Measurements from ENCODE around the gene C12orf42. TPM values are rescaled to one million over a fixed set of nuclear protein-coding genes. Genes with fewer than 3 reads are reported as not detected.

C12orf42 gene
- total RNA-seq, 1 experiment from 2014 or later: not detected

DNA sequence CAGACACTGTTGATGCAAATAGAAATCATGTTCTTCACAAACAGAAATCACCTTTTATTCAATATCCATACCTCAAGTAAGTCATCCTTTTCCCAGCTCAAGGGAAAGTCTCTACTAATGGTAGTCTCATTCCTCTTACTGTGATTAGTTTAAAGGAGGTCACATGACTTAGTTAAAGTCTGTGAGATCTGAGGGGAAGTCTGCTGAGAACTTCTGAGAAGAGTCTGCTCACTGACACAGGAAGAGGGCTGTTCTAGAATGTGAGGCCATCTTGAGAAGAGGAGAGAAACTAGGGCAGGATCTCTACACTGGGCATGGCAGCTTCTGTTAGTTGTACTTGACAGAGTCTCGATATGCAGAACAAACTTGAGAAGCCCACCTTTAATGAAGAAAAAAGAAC lies 146.8 kb downstream of the C12orf42 start:
- intact Hi-C loops (cut with micrococcal nuclease): no loop called here
- POLR2A ChIA-PET (ENCODE audit: unreplicated experiment): interaction anchor here (0.7 kb wide), 1 partner anchor 381 kb away, joined by 4 read pairs; no protein-coding TSS in a partner anchor
- Histone ChIP-seq H3K4me1 (ENCODE audit: insufficient read depth, low read length) (no peaks in the 10 kb centered on the region), H3K4me2 (ENCODE audit: low read length) (no peak overlapping the region), H3K4me3 (ENCODE audit: low read length) (no peak overlapping the region), H3K27me3 (ENCODE audit: low read length) (peaks cover 23% of the 10 kb centered on the region), H3K9me3 (ENCODE audit: low read length) (no peaks in the 10 kb centered on the region), H3K36me3 (ENCODE audit: low read depth, low read length) (no peaks in the 10 kb centered on the region), H3K9ac (ENCODE audit: low read length) (no peak overlapping the region), H4K20me1 (ENCODE audit: low read length) (no peaks in the 10 kb centered on the region), H3K79me2 (ENCODE audit: low read length) (no peaks in the 10 kb centered on the region), H3F3A (ENCODE audit: low read length, unreplicated experiment) (no peaks in the 10 kb centered on the region), H3K9me2 (replicated peaks; ENCODE audit: low read length) (no peaks in the 10 kb centered on the region), H2AFZ (ENCODE audit: low read length) (no peak overlapping the region), H3K27ac (ENCODE audit: low read length) (no peak overlapping the region)
- TF ChIP-seq, protein P1, sequence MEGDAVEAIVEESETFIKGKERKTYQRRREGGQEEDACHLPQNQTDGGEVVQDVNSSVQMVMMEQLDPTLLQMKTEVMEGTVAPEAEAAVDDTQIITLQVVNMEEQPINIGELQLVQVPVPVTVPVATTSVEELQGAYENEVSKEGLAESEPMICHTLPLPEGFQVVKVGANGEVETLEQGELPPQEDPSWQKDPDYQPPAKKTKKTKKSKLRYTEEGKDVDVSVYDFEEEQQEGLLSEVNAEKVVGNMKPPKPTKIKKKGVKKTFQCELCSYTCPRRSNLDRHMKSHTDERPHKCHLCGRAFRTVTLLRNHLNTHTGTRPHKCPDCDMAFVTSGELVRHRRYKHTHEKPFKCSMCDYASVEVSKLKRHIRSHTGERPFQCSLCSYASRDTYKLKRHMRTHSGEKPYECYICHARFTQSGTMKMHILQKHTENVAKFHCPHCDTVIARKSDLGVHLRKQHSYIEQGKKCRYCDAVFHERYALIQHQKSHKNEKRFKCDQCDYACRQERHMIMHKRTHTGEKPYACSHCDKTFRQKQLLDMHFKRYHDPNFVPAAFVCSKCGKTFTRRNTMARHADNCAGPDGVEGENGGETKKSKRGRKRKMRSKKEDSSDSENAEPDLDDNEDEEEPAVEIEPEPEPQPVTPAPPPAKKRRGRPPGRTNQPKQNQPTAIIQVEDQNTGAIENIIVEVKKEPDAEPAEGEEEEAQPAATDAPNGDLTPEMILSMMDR (conservative IDR thresholded peaks at IDR 0.05; ENCODE audit: low read depth, low read length): no peak
- TF ChIP-seq EZH2 (IDR thresholded peaks at IDR 0.05; ENCODE audit: low read length, unreplicated experiment): no peak
- no peak for TF ChIP-seq EZH2phosphoT487 (IDR thresholded peaks at IDR 0.05; ENCODE audit: borderline replicate concordance, low read length)
- DNase-seq (no peak), ATAC-seq (no peak)
- CTCF ChIA-PET: no interaction called here
- no TSS peak for BruUV-seq (replicated peaks)

GRCh38 chr12:103336940-103337339 lies 158.8 kb downstream of the C12orf42 start:
- H3K79me2 ChIP-seq (ENCODE audit: low read length): no peaks in the 10 kb centered on the region
- ChIA-PET CTCF (no interaction called here), POLR2A (ENCODE audit: unreplicated experiment) (no interaction called here)
- H2AFZ ChIP-seq (ENCODE audit: low read length): no peak overlapping the region
- H3K4me1 ChIP-seq (ENCODE audit: insufficient read depth, low read length): no peaks in the 10 kb centered on the region
- no peaks in the 10 kb centered on the region for H3K9me2 ChIP-seq (replicated peaks; ENCODE audit: low read length)
- intact Hi-C loops (cut with micrococcal nuclease): no loop called here
- no peak overlapping the region for H3K9ac ChIP-seq (ENCODE audit: low read length)
- no peak for DNase-seq
- no peaks in the 10 kb centered on the region for H4K20me1 ChIP-seq (ENCODE audit: low read length)
- no peak overlapping the region for H3K4me2 ChIP-seq (ENCODE audit: low read length)
- no peaks in the 10 kb centered on the region for H3F3A ChIP-seq (ENCODE audit: low read length, unreplicated experiment)
- H3K27ac ChIP-seq (ENCODE audit: low read length): no peak overlapping the region
- H3K9me3 ChIP-seq (ENCODE audit: low read length): no peaks in the 10 kb centered on the region
- H3K4me3 ChIP-seq (ENCODE audit: low read length): no peak overlapping the region
- peaks cover 32% of the 10 kb centered on the region for H3K27me3 ChIP-seq (ENCODE audit: low read length)
- no peak for ATAC-seq
- H3K36me3 ChIP-seq (ENCODE audit: low read depth, low read length): no peaks in the 10 kb centered on the region
- TF ChIP-seq, protein P1 (conservative IDR thresholded peaks at IDR 0.05; ENCODE audit: low read depth, low read length): no peak
- no peak for TF ChIP-seq EZH2 (IDR thresholded peaks at IDR 0.05; ENCODE audit: low read length, unreplicated experiment)
- BruUV-seq (replicated peaks): no TSS peak

DNA sequence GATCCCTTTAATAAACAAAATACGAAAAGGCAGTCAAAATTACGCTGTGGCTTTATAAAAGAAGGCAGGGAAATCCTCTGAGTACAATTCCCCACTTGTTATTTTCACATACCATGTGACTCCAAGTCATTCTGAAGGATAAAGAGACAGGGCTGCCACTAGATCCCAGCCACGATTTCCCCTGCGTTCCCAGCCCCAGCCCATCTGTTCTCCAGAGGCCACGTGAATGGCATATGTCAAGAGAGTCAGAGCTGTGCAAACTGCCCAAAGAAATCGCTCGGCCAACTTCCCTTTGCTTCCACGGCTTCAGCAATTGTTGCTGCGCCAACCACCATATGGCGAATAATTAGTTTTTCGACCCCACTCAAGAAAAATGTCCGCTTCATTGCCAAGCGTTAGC lies 161.3 kb downstream of the C12orf42 start:
- intact Hi-C loops (cut with micrococcal nuclease): no loop called here
- Histone ChIP-seq H3K9me2 (replicated peaks; ENCODE audit: low read length) (no peaks in the 10 kb centered on the region), H3K36me3 (ENCODE audit: low read depth, low read length) (no peaks in the 10 kb centered on the region), H2AFZ (ENCODE audit: low read length) (no peak overlapping the region), H3K27me3 (ENCODE audit: low read length) (peaks cover 40% of the 10 kb centered on the region), H3K27ac (ENCODE audit: low read length) (no peak overlapping the region), H4K20me1 (ENCODE audit: low read length) (no peaks in the 10 kb centered on the region), H3K4me2 (ENCODE audit: low read length) (no peak overlapping the region), H3K4me3 (ENCODE audit: low read length) (no peak overlapping the region), H3K79me2 (ENCODE audit: low read length) (no peaks in the 10 kb centered on the region), H3K9me3 (ENCODE audit: low read length) (no peaks in the 10 kb centered on the region), H3K4me1 (ENCODE audit: insufficient read depth, low read length) (no peaks in the 10 kb centered on the region), H3F3A (ENCODE audit: low read length, unreplicated experiment) (no peaks in the 10 kb centered on the region), H3K9ac (ENCODE audit: low read length) (no peak overlapping the region)
- no peak for DNase-seq
- CTCF ChIA-PET: no interaction called here
- BruUV-seq (replicated peaks): no TSS peak
- POLR2A ChIA-PET (ENCODE audit: unreplicated experiment): no interaction called here
- no peak for TF ChIP-seq EZH2phosphoT487 (IDR thresholded peaks at IDR 0.05; ENCODE audit: borderline replicate concordance, low read length)
- no peak for TF ChIP-seq EZH2 (IDR thresholded peaks at IDR 0.05; ENCODE audit: low read length, unreplicated experiment)
- TF ChIP-seq, protein P1 (conservative IDR thresholded peaks at IDR 0.05; ENCODE audit: low read depth, low read length): no peak
- no peak for ATAC-seq
